Prostate gland (tissue), 2 donors: Measurements from ENCODE around the gene ACY1. TPM values are rescaled to one million over a fixed set of nuclear protein-coding genes. Genes with fewer than 3 reads are reported as not detected.

Experiments
- DNase-seq: peaks from one replicate; pipeline ENCODE4 v3.0.0-alpha.2; 2019; ENCODE audit warnings: low spot score
- H3K27ac ChIP-seq, 2 donors: fragments of 200-600 bp; sonication (generic); 2 replicates each; pipeline ENCODE4 v1.5.1; 2017 to 2019
- H3K27me3 ChIP-seq: fragments of 200-600 bp; sonication (generic); replicated peaks from 2 replicates; pipeline ENCODE4 v1.5.1; 2019; ENCODE audit not compliant: insufficient read depth
- H3K36me3 ChIP-seq, 2 donors: fragments of 200-600 bp; sonication (generic); 1 replicate in 1 of 2; 2 replicates in 1 of 2; pipeline versions ENCODE4 v1.5.1 to v1.8.1; 2017 to 2019
- H3K4me1 ChIP-seq: fragments of 200-600 bp; sonication (generic); replicated peaks from 2 replicates; pipeline ENCODE4 v1.5.1; 2019
- H3K4me3 ChIP-seq, 2 donors: fragments of 200-600 bp; sonication (generic); 2 replicates each; pipeline ENCODE4 v1.5.1; 2017 to 2019
- H3K9me3 ChIP-seq: fragments of 200-600 bp; sonication (generic); 2 replicates; pipeline ENCODE4 v1.5.1; 2017
- POLR2A ChIP-seq: fragments of 450-650 bp; IDR thresholded peaks from one replicate; pipeline ENCODE4 v1.6.1; 2016; ENCODE audit warnings: antibody characterized with exemption, mild to moderate bottlenecking
- POLR2AphosphoS5 ChIP-seq: sonication (generic); formaldehyde crosslinking; IDR thresholded peaks from one replicate; pipeline ENCODE4 v1.6.1; 2017; ENCODE audit warnings: antibody characterized with exemption
- WGBS: methylation state at CpG from one replicate; pipeline ENCODE4 v1.1.5; 2018; 5-methylcytosine and 5-hydroxymethylcytosine counted together
- intact Hi-C: fragments of 100-400 bp; cut with DNase I; formaldehyde crosslinking; loops from one replicate; pipeline ENCODE4 v1.14.2; 2022
- total RNA-seq, 2 donors: library from RNA; depleted of rRNA; stranded (reverse); fragments of >200 nt; gene quantifications; one replicate each; pipeline ENCODE4 v1.1.0, GENCODE V29; 2016
- TF ChIP-seq, protein P1 (sequence below), 4 experiments: fragments of 200-600 bp in 2 of 4; fragments of 450-650 bp in 2 of 4; sonication (generic) in 2 of 4; IDR thresholded peaks; 1 replicate in 3 of 4; 2 replicates in 1 of 4; pipeline ENCODE4 v1.5.1; 2016 to 2019; ENCODE audit warnings: antibody characterized with exemption in 4 of 4, mild to moderate bottlenecking in 2 of 4, moderate library complexity in 2 of 4

ACY1 gene
- total RNA-seq, 2 donors from 2014 or later, result 42.1 to 82.6 TPM

DNA sequence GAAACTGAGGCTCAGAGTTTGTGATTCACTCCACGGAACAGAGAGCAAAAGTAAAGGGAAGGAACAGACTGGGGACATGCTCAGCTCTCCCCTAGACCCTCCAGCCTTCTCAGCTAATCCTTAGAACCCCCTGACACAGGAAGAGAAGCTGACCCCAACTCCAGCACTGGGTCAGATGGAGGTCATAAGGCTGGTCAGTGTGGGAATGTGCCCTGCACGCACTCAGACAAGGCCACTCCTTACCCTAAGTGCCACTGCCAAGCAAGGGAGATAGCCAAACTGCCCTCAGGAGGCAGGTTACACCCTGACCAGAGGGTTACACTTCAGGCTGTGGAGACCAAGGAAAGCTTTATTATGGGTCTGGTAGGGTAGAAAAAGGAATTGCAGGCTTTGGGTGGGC, 11.2 kb downstream of the ACY1 start:
- Histone ChIP-seq H3K36me3 (no peaks in the 10 kb centered on the region), H3K4me1 (peaks cover 7% of the 10 kb centered on the region), H3K27me3 (no peaks in the 10 kb centered on the region), H3K9me3 (no peaks in the 10 kb centered on the region), H3K4me3 (peak overlapping the region; percentile 55 to 80), H3K27ac (peak overlapping the region in 1 of 2 donors; percentile 88)
- intact Hi-C loops, result no loop called here
- TF ChIP-seq POLR2A (no peak), POLR2AphosphoS5 (no peak)
- TF ChIP-seq, protein P1, sequence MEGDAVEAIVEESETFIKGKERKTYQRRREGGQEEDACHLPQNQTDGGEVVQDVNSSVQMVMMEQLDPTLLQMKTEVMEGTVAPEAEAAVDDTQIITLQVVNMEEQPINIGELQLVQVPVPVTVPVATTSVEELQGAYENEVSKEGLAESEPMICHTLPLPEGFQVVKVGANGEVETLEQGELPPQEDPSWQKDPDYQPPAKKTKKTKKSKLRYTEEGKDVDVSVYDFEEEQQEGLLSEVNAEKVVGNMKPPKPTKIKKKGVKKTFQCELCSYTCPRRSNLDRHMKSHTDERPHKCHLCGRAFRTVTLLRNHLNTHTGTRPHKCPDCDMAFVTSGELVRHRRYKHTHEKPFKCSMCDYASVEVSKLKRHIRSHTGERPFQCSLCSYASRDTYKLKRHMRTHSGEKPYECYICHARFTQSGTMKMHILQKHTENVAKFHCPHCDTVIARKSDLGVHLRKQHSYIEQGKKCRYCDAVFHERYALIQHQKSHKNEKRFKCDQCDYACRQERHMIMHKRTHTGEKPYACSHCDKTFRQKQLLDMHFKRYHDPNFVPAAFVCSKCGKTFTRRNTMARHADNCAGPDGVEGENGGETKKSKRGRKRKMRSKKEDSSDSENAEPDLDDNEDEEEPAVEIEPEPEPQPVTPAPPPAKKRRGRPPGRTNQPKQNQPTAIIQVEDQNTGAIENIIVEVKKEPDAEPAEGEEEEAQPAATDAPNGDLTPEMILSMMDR (IDR thresholded peaks at IDR 0.05), result no peak
- WGBS, result 78% methylated on average over 2 of the region's 2 CpGs
- no peak for DNase-seq

DNA sequence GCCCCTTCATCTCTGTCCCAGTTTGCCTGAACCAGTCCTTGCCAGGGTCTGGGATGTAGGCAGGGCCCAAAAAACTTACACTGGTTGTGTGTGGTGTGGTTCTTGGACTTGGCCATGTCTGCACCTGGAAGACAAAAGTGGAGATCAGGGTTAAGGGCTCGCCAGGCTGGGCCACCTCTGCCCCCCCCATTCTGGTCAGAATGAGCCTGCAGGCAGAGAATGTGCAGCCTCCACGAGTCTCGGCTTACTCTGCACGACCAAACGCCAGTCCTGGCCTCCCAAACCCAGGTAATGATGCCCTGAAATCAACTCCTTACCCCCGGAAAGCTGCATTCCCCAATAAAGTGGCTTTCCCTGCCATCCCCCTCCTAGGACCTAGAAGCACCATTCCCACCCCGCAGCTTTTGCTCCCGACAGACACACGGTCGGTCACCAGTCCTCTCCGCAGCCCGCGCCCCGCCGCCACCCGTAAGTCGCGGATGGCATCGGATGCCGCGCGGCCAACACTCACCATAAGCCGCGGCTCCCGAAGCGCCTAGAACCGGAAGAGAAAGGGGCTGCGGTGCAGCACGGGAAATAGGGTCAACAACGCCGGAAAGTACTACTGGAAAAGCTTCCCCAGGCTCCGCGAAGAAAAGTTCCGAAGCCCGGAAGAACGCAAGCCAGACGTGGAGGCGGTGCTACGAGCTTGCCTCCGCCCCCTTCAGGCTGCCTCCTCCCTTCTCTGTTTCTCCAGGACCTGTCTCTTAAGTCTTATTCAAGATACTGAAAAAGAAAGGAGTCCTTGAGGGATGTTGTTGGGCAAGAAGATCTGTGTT, 12.2 kb downstream of the ACY1 start, which contains the start of gene RPL29:
RPL29 (minus strand) TSS at position 550 of the 818 bp plus-strand sequence; CDS start at position 116, 434 bp downstream.
- TF ChIP-seq POLR2AphosphoS5 (peak; percentile 99), POLR2A (peak; percentile 56)
- TF ChIP-seq, protein P1 (IDR thresholded peaks at IDR 0.05), result peak in 3 of 4 experiments; percentile 45 to 64 (median 45)
- peaks cover 7% of the 10 kb centered on the region for H3K4me1 ChIP-seq
- intact Hi-C loops, result no loop called here
- peak within 1 kb of the TSS; percentile 80 to 88 for H3K27ac ChIP-seq
- no peaks in the 10 kb centered on the region for H3K36me3 ChIP-seq
- H3K9me3 ChIP-seq, result no peaks in the 10 kb centered on the region
- peak within 1 kb of the TSS; percentile 55 to 80 for H3K4me3 ChIP-seq
- H3K27me3 ChIP-seq, result no peaks in the 10 kb centered on the region
- 0% methylated on average over 26 of the region's 40 CpGs for WGBS
- DNase-seq, result peak; percentile 89

DNA sequence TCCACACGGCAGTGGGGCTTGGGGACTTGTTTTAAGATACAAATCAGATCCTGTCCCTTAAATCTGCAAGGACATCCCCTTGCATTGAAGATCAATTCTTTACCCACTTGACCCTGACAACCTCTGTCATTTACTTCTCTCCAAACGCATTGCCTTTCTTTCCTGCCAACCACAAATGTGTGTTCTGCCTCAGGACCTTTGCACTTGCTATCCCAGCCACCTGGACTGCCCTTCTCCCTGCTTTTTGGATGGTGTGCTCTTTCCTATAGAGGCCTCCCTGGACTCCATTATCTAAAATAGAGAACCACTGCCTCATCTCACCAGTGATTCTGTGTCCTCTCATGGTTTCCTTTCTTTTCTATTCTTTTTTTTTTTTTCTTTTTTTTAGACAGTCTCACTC, 13.8 kb downstream of the ACY1 start:
- no peaks in the 10 kb centered on the region for H3K27me3 ChIP-seq
- intact Hi-C loops, result no loop called here
- TF ChIP-seq, protein P1 (IDR thresholded peaks at IDR 0.05), result no peak
- no peak for TF ChIP-seq POLR2AphosphoS5
- TF ChIP-seq POLR2A, result no peak
- no peaks in the 10 kb centered on the region for H3K36me3 ChIP-seq
- H3K4me1 ChIP-seq, result peaks cover 7% of the 10 kb centered on the region
- WGBS, result 75% methylated on average over 2 of the region's 2 CpGs
- H3K27ac ChIP-seq, result no peak overlapping the region
- DNase-seq, result no peak
- H3K9me3 ChIP-seq, result no peaks in the 10 kb centered on the region
- no peak overlapping the region for H3K4me3 ChIP-seq

DNA sequence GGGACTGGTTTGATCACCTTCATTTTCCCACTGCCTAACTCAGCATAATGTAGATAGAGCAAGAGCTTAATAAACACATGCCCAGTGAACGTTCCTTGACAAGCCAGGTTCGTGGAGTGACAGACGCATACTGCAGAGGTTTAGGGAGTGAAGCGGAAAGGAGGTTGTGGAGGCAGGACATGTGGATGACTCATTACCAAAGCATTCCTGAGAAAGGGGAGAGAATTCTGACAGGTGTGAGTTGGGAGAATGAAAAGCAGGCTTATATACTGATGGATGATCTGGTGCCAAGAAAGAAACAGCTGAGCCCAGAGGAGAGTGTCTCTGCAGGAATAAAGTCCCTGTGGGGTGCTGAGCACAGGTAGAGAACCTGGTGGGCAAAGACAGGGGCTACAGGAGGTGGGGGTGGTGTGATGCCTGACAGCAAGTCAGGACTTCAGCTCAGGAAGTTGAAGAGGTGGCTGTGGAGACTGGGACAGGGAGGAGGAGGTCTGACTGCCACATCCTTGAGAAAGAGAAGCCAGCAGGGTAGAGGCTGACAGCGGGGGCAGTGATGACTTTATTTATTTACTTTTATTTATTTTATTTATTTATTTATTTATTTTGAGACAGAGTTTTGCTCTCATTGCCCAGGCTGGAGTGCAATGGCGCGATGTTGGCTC, 14.7 kb downstream of the ACY1 start:
- H3K27me3 ChIP-seq, result no peaks in the 10 kb centered on the region
- no peaks in the 10 kb centered on the region for H3K36me3 ChIP-seq
- 47% methylated on average over 7 of the region's 7 CpGs for WGBS
- H3K9me3 ChIP-seq, result no peaks in the 10 kb centered on the region
- H3K4me3 ChIP-seq, result no peak overlapping the region
- H3K4me1 ChIP-seq, result peaks cover 7% of the 10 kb centered on the region
- intact Hi-C loops, result no loop called here
- H3K27ac ChIP-seq, result peak overlapping the region in 1 of 2 donors; percentile 14
- TF ChIP-seq, protein P1 (IDR thresholded peaks at IDR 0.05), result no peak
- TF ChIP-seq POLR2AphosphoS5, result peak; percentile 19
- DNase-seq, result no peak
